Measurements from ENCODE around the gene CHST11. TPM values are rescaled to one million over a fixed set of nuclear protein-coding genes. Genes with fewer than 3 reads are reported as not detected.

CHST11 gene
- total RNA-seq, 4 donors from 2014 or later, result 2.1 to 7.3 (median 4.9) TPM

- no peak overlapping the region for H3K4me3 ChIP-seq (ENCODE audit: low read depth, poor library complexity, severe bottlenecking)
- 96 to 100% methylated on average over 1 to 3 of the region's 3 CpGs for WGBS, 2 donors
- TF ChIP-seq POLR2A (IDR thresholded peaks at IDR 0.05) (no peak), CTCF (IDR thresholded peaks at IDR 0.05) (no peak)
- intact Hi-C loops (cut with DNase I; ENCODE audit: low total_unique reads), result no loop called here
- no peak for DNase-seq (ENCODE audit: low spot score in 2 of 2)
Observed at GRCh38 chr12:104725610-104726009, 268.9 kb downstream of the CHST11 start.

DNA sequence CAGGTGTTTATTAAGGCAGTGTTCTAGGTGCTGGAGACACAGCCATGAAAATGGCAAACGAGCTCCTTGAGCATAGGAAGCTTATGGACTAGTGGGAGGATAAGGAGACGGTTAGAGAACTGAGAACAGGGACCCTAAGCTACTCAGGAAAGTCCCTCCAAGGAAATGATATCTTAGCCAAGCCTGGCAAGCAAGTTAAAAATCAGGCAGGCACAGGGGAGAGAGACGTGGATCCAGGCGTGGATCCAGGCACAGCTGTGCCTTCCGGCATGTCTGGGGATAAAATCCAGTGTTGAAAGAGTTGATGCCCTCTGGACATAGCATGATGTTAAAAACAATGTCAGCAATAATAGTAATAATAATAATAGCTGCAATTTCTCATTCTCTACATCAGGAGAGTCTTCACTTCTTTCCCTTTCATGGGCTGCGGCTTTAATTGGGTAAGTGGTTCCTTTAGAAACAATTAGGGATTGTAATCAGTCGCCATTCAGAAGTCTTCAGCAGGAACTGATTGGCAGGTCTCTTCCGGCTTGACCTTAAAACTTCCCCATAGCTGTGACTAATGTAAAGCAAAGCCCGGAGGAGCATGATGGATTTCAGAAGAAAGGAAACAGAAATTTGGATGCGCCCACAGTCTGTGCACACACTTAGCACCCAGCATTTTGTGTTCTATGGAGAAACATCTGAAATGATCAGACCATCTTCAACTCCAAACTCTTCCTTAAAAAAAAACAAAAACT lies 271.1 kb downstream of the CHST11 start:
- WGBS, 2 donors, result 47 to 55% methylated on average over 10 of the region's 10 CpGs
- intact Hi-C loops (cut with DNase I; ENCODE audit: low total_unique reads), result no loop called here
- H3K4me3 ChIP-seq (ENCODE audit: low read depth, poor library complexity, severe bottlenecking), result no peak overlapping the region
- no peak for DNase-seq (ENCODE audit: low spot score in 2 of 2)
- no peak for TF ChIP-seq POLR2A (IDR thresholded peaks at IDR 0.05)
- no peak for TF ChIP-seq CTCF (IDR thresholded peaks at IDR 0.05)

- DNase-seq (ENCODE audit: low spot score in 2 of 2), result no peak
- intact Hi-C loops (cut with DNase I; ENCODE audit: low total_unique reads), result no loop called here
- TF ChIP-seq CTCF (IDR thresholded peaks at IDR 0.05) (no peak), POLR2A (IDR thresholded peaks at IDR 0.05) (no peak)
- WGBS, 2 donors, result 64 to 81% methylated on average over 1 of the region's 1 CpG
- H3K4me3 ChIP-seq (ENCODE audit: low read depth, poor library complexity, severe bottlenecking), result no peak overlapping the region
Observed at GRCh38 chr12:104729091-104729490, 272.3 kb downstream of the CHST11 start.

GRCh38 chr12:104729610-104730446 lies 273.1 kb downstream of the CHST11 start:
- DNase-seq (ENCODE audit: low spot score in 2 of 2), result no peak
- intact Hi-C loops (cut with DNase I; ENCODE audit: low total_unique reads), result no loop called here
- 86 to 90% methylated on average over 19 of the region's 19 CpGs for WGBS, 2 donors
- TF ChIP-seq CTCF (IDR thresholded peaks at IDR 0.05) (no peak), POLR2A (IDR thresholded peaks at IDR 0.05) (no peak)
- H3K4me3 ChIP-seq (ENCODE audit: low read depth, poor library complexity, severe bottlenecking), result no peak overlapping the region

DNA sequence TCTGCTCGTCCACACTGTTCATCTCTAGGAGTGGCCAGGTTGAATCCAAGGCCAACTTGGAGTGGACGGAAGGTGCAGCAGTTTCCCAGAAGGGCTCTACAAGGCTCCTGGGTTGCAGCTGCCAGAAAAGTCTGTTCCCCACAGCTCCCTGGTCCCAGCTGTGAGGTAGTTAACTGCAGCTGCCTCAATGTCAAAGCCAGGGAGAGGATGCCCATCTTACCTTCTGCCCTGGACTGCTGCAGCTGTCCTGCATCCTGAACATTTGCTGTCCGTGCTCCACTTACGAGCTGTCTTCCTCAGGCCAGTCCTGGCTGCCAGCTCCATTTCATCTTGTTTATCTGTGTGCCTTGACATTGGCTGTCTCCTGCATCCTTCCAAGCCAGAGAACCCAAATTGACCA lies 274.0 kb downstream of the CHST11 start:
- no peak for DNase-seq (ENCODE audit: low spot score in 2 of 2)
- no peak for TF ChIP-seq POLR2A (IDR thresholded peaks at IDR 0.05)
- TF ChIP-seq CTCF (IDR thresholded peaks at IDR 0.05), result no peak
- WGBS, 2 donors, result 79 to 85% methylated on average over 4 of the region's 4 CpGs
- no peak overlapping the region for H3K4me3 ChIP-seq (ENCODE audit: low read depth, poor library complexity, severe bottlenecking)
- intact Hi-C loops (cut with DNase I; ENCODE audit: low total_unique reads), result no loop called here
